ENCODE measurements around the gene FKBP7.

The FKBP7 gene

DNA sequence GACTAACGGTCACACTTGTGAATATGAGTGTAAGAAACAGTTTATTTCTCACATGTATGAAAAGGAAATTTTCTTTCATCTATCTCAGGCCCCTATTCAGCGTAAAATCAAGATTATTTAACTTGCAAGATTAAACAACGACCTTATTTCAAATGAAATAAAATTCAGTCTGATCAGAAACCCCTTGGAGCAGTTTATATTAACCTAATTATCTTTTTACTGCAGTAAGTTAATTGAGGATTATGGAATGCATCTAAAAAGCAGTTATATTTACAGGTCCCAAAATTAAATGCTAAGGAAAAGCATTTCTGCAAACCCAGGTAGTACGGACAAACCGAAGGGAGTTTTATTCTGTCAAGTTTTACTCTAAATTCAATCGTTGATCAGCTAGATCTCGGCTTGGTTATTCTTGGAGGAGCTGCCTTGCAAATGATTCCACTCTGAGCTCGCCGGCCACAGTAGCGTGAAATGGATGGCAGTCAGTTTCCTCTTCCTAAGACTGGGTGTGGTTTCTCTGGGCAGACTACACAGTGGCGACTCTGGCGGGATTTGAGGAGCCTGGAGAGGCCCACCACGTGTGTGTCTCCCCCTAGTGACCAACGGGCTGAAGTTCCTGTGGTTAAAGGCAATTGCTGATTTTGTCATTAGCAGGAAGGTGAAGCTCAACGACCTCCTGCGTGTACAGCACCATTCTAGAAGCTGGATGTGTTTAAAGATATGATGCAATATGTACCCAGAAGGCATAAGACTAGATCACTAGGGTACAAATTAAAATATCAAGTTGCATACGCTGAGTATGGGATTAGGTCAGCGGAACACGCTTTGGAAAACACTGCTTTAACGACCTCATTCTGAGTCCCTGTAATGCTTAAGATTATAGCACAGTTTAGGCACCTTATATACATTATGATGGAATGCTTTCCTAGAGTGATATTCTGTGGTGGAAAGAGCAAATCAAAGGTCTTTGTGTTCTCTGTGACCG lies 63.8 kb downstream of the FKBP7 start:
- peak; percentile 94 for DNase-seq (ENCODE audit: low read depth, low spot score)
- H3K4me3 ChIP-seq (ENCODE audit: low read length): peak overlapping the region; percentile 88
